HEK293 (cell line): ENCODE measurements around the gene SMARCD3.

Experiments used
- CTCF ChIA-PET: fragments of 350-600 bp; formaldehyde crosslinking; extraction: SDS; loops from one replicate; lab custom pipeline; 2021; ENCODE audit warnings: antibody characterized with exemption; lab: Yijun Ruan, JAX
- POLR2A ChIA-PET: fragments of 300-600 bp; formaldehyde crosslinking; extraction: SDS; loops from one replicate; lab custom pipeline; 2020; ENCODE audit warnings: antibody characterized with exemption, inconsistent platforms; lab: Yijun Ruan, JAX
- H3K27ac ChIP-seq: fragments of 200-500 bp; sonication (Bioruptor generic); 2 replicates; pipeline ENCODE4 v1.5.1; 2014; ENCODE audit warnings: low read depth, low read length, control low read depth, inconsistent platforms; ENCODE audit errors: extremely low read depth
- H3K36me3 ChIP-seq, 2 experiments: fragments of 200-500 bp in 1 of 2; sonication (Bioruptor generic) in 1 of 2; 1 replicate in 1 of 2; 2 replicates in 1 of 2; pipeline ENCODE4 v1.5.1; 2014 to 2017; ENCODE audit warnings: inconsistent platforms in 2 of 2, low read length in 2 of 2; ENCODE audit not compliant: control insufficient read depth in 2 of 2, insufficient read depth in 1 of 2
- H3K4me1 ChIP-seq: fragments of 200-500 bp; sonication (Bioruptor generic); 2 replicates; pipeline ENCODE4 v1.5.1; 2014; ENCODE audit warnings: mild to moderate bottlenecking, low read length, inconsistent platforms; ENCODE audit not compliant: control insufficient read depth, insufficient read depth
- H3K4me3 ChIP-seq: 2 replicates; pipeline ENCODE4 v1.5.1; 2011; ENCODE audit warnings: low read depth, mild to moderate bottlenecking, control low read depth, low read length, moderate library complexity
- H3K9me3 ChIP-seq: fragments of 200-500 bp; sonication (Bioruptor generic); 2 replicates; pipeline ENCODE4 v1.5.1; 2014; ENCODE audit warnings: low read depth, low read length, inconsistent platforms; ENCODE audit not compliant: control insufficient read depth, insufficient read depth
- BCL11B ChIP-seq: fragments of 450-650 bp; formaldehyde crosslinking; IDR thresholded peaks from 2 replicates; pipeline ENCODE4 v1.5.1; 2016; ENCODE audit warnings: low read depth, missing biosample characterization, missing genetic modification characterization
- EGR2 ChIP-seq: fragments of 450-650 bp; formaldehyde crosslinking; IDR thresholded peaks from 2 replicates; pipeline ENCODE4 v1.5.1; 2016; ENCODE audit warnings: low read depth, missing biosample characterization, missing genetic modification characterization
- GLIS1 ChIP-seq: fragments of 450-650 bp; formaldehyde crosslinking; IDR thresholded peaks from 2 replicates; pipeline ENCODE4 v1.5.1; 2016; ENCODE audit warnings: missing biosample characterization, missing genetic modification characterization
- HOXA7 ChIP-seq: sonication (generic); formaldehyde crosslinking; IDR thresholded peaks from 2 replicates; pipeline ENCODE4 v1.8.1; 2022; ENCODE audit warnings: missing genetic modification reagents, borderline replicate concordance
- KLF10 ChIP-seq: fragments of 450-650 bp; IDR thresholded peaks from 2 replicates; pipeline ENCODE4 v1.5.1; 2018; ENCODE audit warnings: missing biosample characterization, mild to moderate bottlenecking, missing genetic modification characterization
- KLF16 ChIP-seq: fragments of 450-650 bp; formaldehyde crosslinking; IDR thresholded peaks from 2 replicates; pipeline ENCODE4 v1.5.1; 2017; ENCODE audit warnings: missing biosample characterization, missing genetic modification characterization
- SP2 ChIP-seq: fragments of 450-650 bp; formaldehyde crosslinking; IDR thresholded peaks from 2 replicates; pipeline ENCODE4 v1.5.1; 2016; ENCODE audit warnings: missing biosample characterization, missing genetic modification characterization
- SP3 ChIP-seq: fragments of 450-650 bp; formaldehyde crosslinking; IDR thresholded peaks from 2 replicates; pipeline ENCODE4 v1.5.1; 2016; ENCODE audit warnings: missing biosample characterization, missing genetic modification characterization
- SP7 ChIP-seq: fragments of 450-650 bp; formaldehyde crosslinking; IDR thresholded peaks from 2 replicates; pipeline ENCODE4 v1.5.1; 2016; ENCODE audit warnings: missing biosample characterization, missing genetic modification characterization
- ZBTB11 ChIP-seq: fragments of 450-650 bp; formaldehyde crosslinking; conservative IDR thresholded peaks from 2 replicates; pipeline ENCODE4 v1.5.1; 2016; ENCODE audit warnings: low read depth, missing biosample characterization, missing genetic modification characterization
- ZBTB17 ChIP-seq: fragments of 450-650 bp; formaldehyde crosslinking; IDR thresholded peaks from 2 replicates; pipeline ENCODE4 v1.5.1; 2016; ENCODE audit warnings: missing biosample characterization, missing genetic modification characterization
- ZBTB20 ChIP-seq: fragments of 450-650 bp; formaldehyde crosslinking; IDR thresholded peaks from 2 replicates; pipeline ENCODE4 v1.5.1; 2016; ENCODE audit warnings: missing biosample characterization, missing genetic modification characterization
- ZBTB26 ChIP-seq: fragments of 450-650 bp; formaldehyde crosslinking; optimal IDR thresholded peaks from 2 replicates; pipeline ENCODE3; 2016; ENCODE audit warnings: missing biosample characterization, mild to moderate bottlenecking, missing genetic modification characterization
- ZFP3 ChIP-seq: fragments of 450-650 bp; formaldehyde crosslinking; IDR thresholded peaks from 2 replicates; pipeline ENCODE4 v1.5.1; 2016; ENCODE audit warnings: low read depth, missing biosample characterization, missing genetic modification characterization
- ZNF2 ChIP-seq: fragments of 450-650 bp; formaldehyde crosslinking; IDR thresholded peaks from 2 replicates; pipeline ENCODE4 v1.5.1; 2016; ENCODE audit warnings: missing biosample characterization, missing genetic modification characterization
- ZNF292 ChIP-seq: fragments of 450-650 bp; formaldehyde crosslinking; IDR thresholded peaks from 2 replicates; pipeline ENCODE4 v1.5.1; 2016; ENCODE audit warnings: low read depth, missing biosample characterization, missing genetic modification characterization, borderline replicate concordance
- ZNF335 ChIP-seq: fragments of 450-650 bp; formaldehyde crosslinking; conservative IDR thresholded peaks from 2 replicates; pipeline ENCODE4 v1.5.1; 2016; ENCODE audit warnings: missing biosample characterization, missing genetic modification characterization
- ZNF416 ChIP-seq: fragments of 450-650 bp; formaldehyde crosslinking; IDR thresholded peaks from 2 replicates; pipeline ENCODE4 v1.5.1; 2016; ENCODE audit warnings: missing biosample characterization, missing genetic modification characterization
- ZNF558 ChIP-seq: fragments of 450-650 bp; formaldehyde crosslinking; IDR thresholded peaks from 2 replicates; pipeline ENCODE4 v1.5.1; 2016; ENCODE audit warnings: missing biosample characterization, missing genetic modification characterization
- ZNF561 ChIP-seq: fragments of 450-650 bp; IDR thresholded peaks from 2 replicates; pipeline ENCODE4 v1.5.1; 2018; ENCODE audit warnings: missing biosample characterization, missing genetic modification characterization, borderline replicate concordance
- ZNF571 ChIP-seq: fragments of 450-650 bp; formaldehyde crosslinking; IDR thresholded peaks from 2 replicates; pipeline ENCODE4 v1.5.0; 2017; ENCODE audit warnings: missing biosample characterization, missing genetic modification characterization
- ZNF600 ChIP-seq: fragments of 450-650 bp; formaldehyde crosslinking; IDR thresholded peaks from 2 replicates; pipeline ENCODE4 v1.5.1; 2016; ENCODE audit warnings: missing biosample characterization, missing genetic modification characterization
- ZNF621 ChIP-seq: fragments of 450-650 bp; formaldehyde crosslinking; IDR thresholded peaks from 2 replicates; pipeline ENCODE4 v1.5.1; 2017; ENCODE audit warnings: missing biosample characterization, missing genetic modification characterization
- ZNF629 ChIP-seq: fragments of 450-650 bp; formaldehyde crosslinking; IDR thresholded peaks from 2 replicates; pipeline ENCODE4 v1.5.1; 2017; ENCODE audit warnings: missing biosample characterization, missing genetic modification characterization
- ZNF76 ChIP-seq: fragments of 450-650 bp; formaldehyde crosslinking; IDR thresholded peaks from 2 replicates; pipeline ENCODE4; 2016; ENCODE audit warnings: low read depth, missing biosample characterization, missing genetic modification characterization, borderline replicate concordance
- ZNF776 ChIP-seq: fragments of 450-650 bp; formaldehyde crosslinking; IDR thresholded peaks from 2 replicates; pipeline ENCODE4 v1.5.0; 2017; ENCODE audit warnings: missing biosample characterization, missing genetic modification characterization, borderline replicate concordance
- ZNF791 ChIP-seq: fragments of 450-650 bp; formaldehyde crosslinking; IDR thresholded peaks from 2 replicates; pipeline ENCODE4 v1.5.1; 2016; ENCODE audit warnings: missing biosample characterization, missing genetic modification characterization
- TF ChIP-seq, protein P1 (sequence below): fragments of 450-650 bp; formaldehyde crosslinking; IDR thresholded peaks from 2 replicates; pipeline ENCODE4 v1.5.1; 2016; ENCODE audit warnings: missing biosample characterization, missing genetic modification characterization

The SMARCD3 gene

GRCh38 chr7:151232917-151233701 lies 15.4 kb downstream of the SMARCD3 start (continued):
- TF ChIP-seq ZNF292 (tag by site-specific recombination): no peak
- no peak for TF ChIP-seq ZFP3 (tag by site-specific recombination)
- TF ChIP-seq ZNF571 (tag by site-specific recombination): no peak
- no peak for TF ChIP-seq ZNF791 (tag by site-specific recombination)
- TF ChIP-seq ZNF621: no peak
- 0 out of 2 replicates have a peak, but pooled peaks have one; percentile 17 for TF ChIP-seq ZNF558 (tag by site-specific recombination)

- POLR2A ChIA-PET: interaction anchor here (1.0 to 3.2 kb wide), 5 partner anchors 11 to 81 kb away, joined by 3 to 23 read pairs (median 4); no protein-coding TSS in a partner anchor
- CTCF ChIA-PET: interaction anchor here (1.0 kb wide), 3 partner anchors 12 to 109 kb away, joined by 3 to 11 read pairs (median 7); no protein-coding TSS in a partner anchor
- Histone ChIP-seq H3K4me3 (peak within 1 kb of the TSS; percentile 93), H3K36me3 (peaks cover 3 to 35% of the 10 kb centered on the region in 2 experiments; a peak in 2 of 3 replicates), H3K9me3 (no peaks in the 10 kb centered on the region), H3K4me1 (peaks cover 3% of the 10 kb centered on the region; the same call in 1 of the 2 replicates), H3K27ac (peak within 1 kb of the TSS; percentile 59)
- TF ChIP-seq ZBTB17 (peak; percentile 39), BCL11B (tag by site-specific recombination) (0 out of 2 replicates have a peak, but pooled peaks have one; percentile 62), ZNF776 (no peak), ZNF629 (tag by site-specific recombination) (peak; percentile 71), ZNF2 (peak; percentile 50; the same call in 1 of the 2 replicates), ZBTB26 (peak; percentile 81), ZNF600 (0 out of 2 replicates have a peak, but pooled peaks have one; percentile 25), ZBTB11 (tag by site-specific recombination) (peak; percentile 89), KLF10 (no peak), ZNF76 (tag by site-specific recombination) (peak; percentile 84), ZNF561 (tag by site-specific recombination) (0 out of 2 replicates have a peak, but pooled peaks have one; percentile 10), SP3 (tag by site-specific recombination) (0 out of 2 replicates have a peak, but pooled peaks have one; percentile 37), KLF16 (tag by site-specific recombination) (peak; percentile 31; the same call in 1 of the 2 replicates), ZNF335 (tag by site-specific recombination) (peak; percentile 97), HOXA7 (CRISPR knock-in tag) (no peak), ZNF416 (no peak), SP2 (tag by site-specific recombination) (peak; percentile 85), GLIS1 (peak; percentile 21; the same call in 1 of the 2 replicates), EGR2 (tag by site-specific recombination) (peak; percentile 88), SP7 (peak; percentile 33), ZBTB20 (peak; percentile 82)
- TF ChIP-seq, protein P1, sequence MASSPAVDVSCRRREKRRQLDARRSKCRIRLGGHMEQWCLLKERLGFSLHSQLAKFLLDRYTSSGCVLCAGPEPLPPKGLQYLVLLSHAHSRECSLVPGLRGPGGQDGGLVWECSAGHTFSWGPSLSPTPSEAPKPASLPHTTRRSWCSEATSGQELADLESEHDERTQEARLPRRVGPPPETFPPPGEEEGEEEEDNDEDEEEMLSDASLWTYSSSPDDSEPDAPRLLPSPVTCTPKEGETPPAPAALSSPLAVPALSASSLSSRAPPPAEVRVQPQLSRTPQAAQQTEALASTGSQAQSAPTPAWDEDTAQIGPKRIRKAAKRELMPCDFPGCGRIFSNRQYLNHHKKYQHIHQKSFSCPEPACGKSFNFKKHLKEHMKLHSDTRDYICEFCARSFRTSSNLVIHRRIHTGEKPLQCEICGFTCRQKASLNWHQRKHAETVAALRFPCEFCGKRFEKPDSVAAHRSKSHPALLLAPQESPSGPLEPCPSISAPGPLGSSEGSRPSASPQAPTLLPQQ (tag by site-specific recombination): peak; percentile 14; the same call in 1 of the 2 replicates
Measured at GRCh38 chr7:151232091-151232916, 16.2 kb downstream of the SMARCD3 start, which contains the start of gene CHPF2. TSS of gene CHPF2 (plus strand) at chr7:151232483. CDS start at chr7:151234012, 1,529 bp downstream.
